DND-41 (cell line): Measurements from ENCODE around the gene TYR.
"Not testable (repeated sequence)": the region's sequence is repeated elsewhere in the genome, so short reads cannot be mapped to it uniquely, and the experiment has no call there.

ENCODE experiments used
- ATAC-seq: fragments of 200-7000 bp; cut with Tn5 transposase; 3 replicates; pipeline ENCODE4 v1.9.1; 2021; ENCODE audit warnings: low read depth; ENCODE audit not compliant: insufficient read depth
- DNase-seq: peaks from one replicate; pipeline ENCODE4 v3.0.0-alpha.2; 2020
- H2AFZ ChIP-seq: 2 replicates; pipeline ENCODE4 v1.6.0; 2012; ENCODE audit warnings: low read depth, low read length
- H3K27ac ChIP-seq: 2 replicates; pipeline ENCODE4 v1.5.1; 2012; ENCODE audit warnings: low read length, inconsistent platforms
- H3K27me3 ChIP-seq: fragments of 200-600 bp; sonication (generic); 2 replicates; pipeline ENCODE4 v1.6.0; 2012; ENCODE audit warnings: low read length, mild to moderate bottlenecking, inconsistent platforms; ENCODE audit not compliant: insufficient read depth, poor library complexity
- H3K36me3 ChIP-seq: 2 replicates; pipeline ENCODE4 v1.5.1; 2012; ENCODE audit warnings: low read length, inconsistent platforms; ENCODE audit not compliant: insufficient read depth
- H3K4me1 ChIP-seq: 2 replicates; pipeline ENCODE4 v1.5.1; 2012; ENCODE audit warnings: mild to moderate bottlenecking, low read length; ENCODE audit not compliant: insufficient read depth
- H3K4me2 ChIP-seq: 2 replicates; pipeline ENCODE4 v1.6.0; 2012; ENCODE audit warnings: mild to moderate bottlenecking, moderate library complexity, low read length, inconsistent platforms; ENCODE audit not compliant: insufficient read depth
- H3K4me3 ChIP-seq, 2 experiments: fragments of 200-600 bp in 1 of 2; shearing (Covaris generic) in 1 of 2; 2 replicates each; pipeline ENCODE4 v1.5.1; 2012 to 2016; ENCODE audit warnings: inconsistent platforms in 2 of 2, low read length in 2 of 2, mild to moderate bottlenecking in 2 of 2, low read depth in 1 of 2, moderate library complexity in 1 of 2
- H3K79me2 ChIP-seq: 2 replicates; pipeline ENCODE4 v1.6.0; 2012; ENCODE audit warnings: low read length, inconsistent platforms; ENCODE audit not compliant: insufficient read depth
- H3K9ac ChIP-seq: 2 replicates; pipeline ENCODE4 v1.6.0; 2012; ENCODE audit warnings: low read depth, mild to moderate bottlenecking, inconsistent platforms, low read length, moderate library complexity
- H3K9me3 ChIP-seq: 2 replicates; pipeline ENCODE4 v1.5.1; 2012; ENCODE audit warnings: low read length, moderate library complexity, mild to moderate bottlenecking, inconsistent platforms; ENCODE audit not compliant: insufficient read depth, severe bottlenecking
- H4K20me1 ChIP-seq: 2 replicates; pipeline ENCODE4 v1.6.0; 2012; ENCODE audit warnings: low read length; ENCODE audit not compliant: insufficient read depth
- CTCF ChIP-seq: IDR thresholded peaks from 2 replicates; pipeline ENCODE4 v1.5.1; 2012; ENCODE audit warnings: borderline replicate concordance, low read length, moderate library complexity, mild to moderate bottlenecking; ENCODE audit not compliant: poor library complexity, severe bottlenecking; ENCODE audit errors: extremely low read depth
- EZH2 ChIP-seq: IDR thresholded peaks from 3 replicates; pipeline ENCODE4 v1.6.1; 2012; ENCODE audit warnings: borderline replicate concordance, low read depth, mild to moderate bottlenecking, moderate library complexity, low read length, inconsistent platforms; ENCODE audit not compliant: severe bottlenecking

Gene TYR

GRCh38 chr11:89321401-89321800 lies 143.7 kb downstream of the TYR start:
- Histone ChIP-seq H3K4me3 (no peak overlapping the region), H3K27me3 (no peaks in the 10 kb centered on the region), H3K4me1 (no peaks in the 10 kb centered on the region), H3K9me3 (no peaks in the 10 kb centered on the region), H3K27ac (no peak overlapping the region), H2AFZ (no peak overlapping the region), H3K36me3 (no peaks in the 10 kb centered on the region), H3K9ac (no peak overlapping the region), H3K4me2 (no peak overlapping the region), H3K79me2 (no peaks in the 10 kb centered on the region), H4K20me1 (no peaks in the 10 kb centered on the region)
- ATAC-seq (no peak), DNase-seq (no peak)
- TF ChIP-seq EZH2 (no peak), CTCF (no peak)

- Histone ChIP-seq H4K20me1 (no peaks in the 10 kb centered on the region), H3K9me3 (no peaks in the 10 kb centered on the region), H3K4me1 (no peaks in the 10 kb centered on the region), H3K4me2 (no peak overlapping the region), H3K79me2 (no peaks in the 10 kb centered on the region), H3K4me3 (no peak overlapping the region), H2AFZ (no peak overlapping the region), H3K36me3 (no peaks in the 10 kb centered on the region), H3K27me3 (no peaks in the 10 kb centered on the region), H3K9ac (no peak overlapping the region), H3K27ac (no peak overlapping the region)
- no peak for DNase-seq
- TF ChIP-seq CTCF: no peak
- no peak for TF ChIP-seq EZH2
- ATAC-seq: no peak
Observed at GRCh38 chr11:89327885-89328284, 150.2 kb downstream of the TYR start.

GRCh38 chr11:89331940-89332339 lies 154.3 kb downstream of the TYR start:
- DNase-seq, H3K79me2 ChIP-seq, H3K27me3 ChIP-seq, H3K4me2 ChIP-seq, H3K9me3 ChIP-seq, H3K4me3 ChIP-seq, H3K27ac ChIP-seq, H4K20me1 ChIP-seq, H3K9ac ChIP-seq, ATAC-seq, H3K4me1 ChIP-seq, H3K36me3 ChIP-seq, H2AFZ ChIP-seq: not testable (repeated sequence)

- peak; percentile 19 for TF ChIP-seq CTCF
- not testable (repeated sequence) for H3K79me2 ChIP-seq, H3K9ac ChIP-seq, ATAC-seq, H3K4me1 ChIP-seq, H2AFZ ChIP-seq, H3K4me3 ChIP-seq, H3K9me3 ChIP-seq, H4K20me1 ChIP-seq, H3K36me3 ChIP-seq, H3K27me3 ChIP-seq, DNase-seq, H3K4me2 ChIP-seq, H3K27ac ChIP-seq
Observed at GRCh38 chr11:89333704-89334103, 156.0 kb downstream of the TYR start.

DNA sequence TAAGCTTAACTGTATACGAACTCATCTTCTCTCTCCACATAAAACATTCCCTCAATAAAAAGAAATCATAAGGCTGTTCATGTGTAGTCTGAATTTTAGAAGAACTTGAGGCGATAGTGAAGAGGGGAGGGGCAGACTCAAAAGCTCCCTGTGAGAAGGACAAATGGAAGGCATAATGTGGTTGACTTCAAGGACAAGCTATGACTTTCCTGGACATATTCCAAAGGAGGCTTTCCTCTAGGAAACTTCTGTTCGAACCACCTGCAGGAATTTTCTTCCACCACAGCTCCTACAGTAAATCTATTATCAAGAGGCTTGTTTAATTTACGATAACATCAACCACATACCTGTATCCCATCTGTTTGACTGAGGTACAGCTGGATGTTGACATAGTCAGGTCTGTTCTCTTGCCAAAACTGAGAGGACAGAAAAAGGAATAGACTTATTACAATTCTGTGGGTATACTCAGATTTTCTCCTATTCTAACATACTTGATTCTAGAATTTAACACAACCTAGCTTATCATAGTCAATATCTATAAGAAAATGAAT lies 159.5 kb downstream of the TYR start:
- H3K27ac ChIP-seq, ATAC-seq, H3K4me1 ChIP-seq, H3K27me3 ChIP-seq, H3K9me3 ChIP-seq, H4K20me1 ChIP-seq, H3K4me3 ChIP-seq, H2AFZ ChIP-seq, H3K36me3 ChIP-seq, H3K79me2 ChIP-seq, DNase-seq, H3K4me2 ChIP-seq, H3K9ac ChIP-seq: not testable (repeated sequence)

- not testable (repeated sequence) for H3K4me1 ChIP-seq, H3K27me3 ChIP-seq, H3K79me2 ChIP-seq, H2AFZ ChIP-seq, H3K9me3 ChIP-seq, H3K9ac ChIP-seq, H3K27ac ChIP-seq, DNase-seq, H3K4me3 ChIP-seq, ATAC-seq, H3K4me2 ChIP-seq, H4K20me1 ChIP-seq, H3K36me3 ChIP-seq
Observed at GRCh38 chr11:89338073-89338472, 160.4 kb downstream of the TYR start.
